Skin of body (tissue), 3 donors: ENCODE data around the gene AJM1. TPM values are rescaled to one million over a fixed set of nuclear protein-coding genes. Genes with fewer than 3 reads are reported as not detected.
"Not testable (repeated sequence)": the region's sequence is repeated elsewhere in the genome, so short reads cannot be mapped to it uniquely, and the experiment has no call there.

Experiments used
- DNase-seq: peaks from one replicate; lab custom pipeline; 2025; lab: John Stamatoyannopoulos, UW
- small RNA-seq: library from RNA; depleted of rRNA; stranded (forward); fragments of <200 nt; gene quantifications from one replicate; pipeline ENCODE3, GENCODE V24; 2014; ENCODE audit warnings: low replicate concordance
- total RNA-seq: library from RNA; depleted of rRNA; stranded (reverse); fragments of >200 nt; gene quantifications from one replicate; pipeline ENCODE4 v1.2.3, GENCODE V29; 2014

AJM1 gene
- total RNA-seq, 1 donor from 2014 or later: 0.79 TPM

- no peak for DNase-seq
Measured at GRCh38 chr9:136867480-136867879, 25.2 kb downstream of the AJM1 start.

DNA sequence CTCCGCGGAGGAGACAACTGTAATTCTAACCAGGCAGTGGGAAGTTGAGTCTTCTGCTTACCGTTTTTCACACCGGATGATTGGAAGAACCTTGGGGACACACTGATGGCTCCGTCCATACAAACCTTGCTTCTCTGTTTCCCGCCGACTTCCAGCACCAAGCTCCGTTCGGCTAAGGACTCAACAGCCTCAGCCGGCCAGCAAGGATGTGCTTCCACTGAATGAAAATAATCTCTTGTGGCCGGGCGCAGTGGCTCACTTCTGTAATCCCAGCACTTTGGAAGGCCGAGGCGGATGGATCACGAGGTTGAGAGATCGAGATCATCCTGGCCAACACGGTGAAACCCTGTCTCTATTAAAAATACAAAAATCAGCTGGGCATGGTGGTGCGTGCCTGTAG lies 25.6 kb downstream of the AJM1 start:
- no peak for DNase-seq

GRCh38 chr9:136868644-136869043 lies 26.4 kb downstream of the AJM1 start:
- DNase-seq: no peak

- not testable (repeated sequence) for DNase-seq
Measured at GRCh38 chr9:136869611-136870010, 27.3 kb downstream of the AJM1 start.

- no peak for DNase-seq
Measured at GRCh38 chr9:136875155-136875554, 32.9 kb downstream of the AJM1 start.

GRCh38 chr9:136876476-136876875 lies 34.2 kb downstream of the AJM1 start:
- no peak for DNase-seq

DNA sequence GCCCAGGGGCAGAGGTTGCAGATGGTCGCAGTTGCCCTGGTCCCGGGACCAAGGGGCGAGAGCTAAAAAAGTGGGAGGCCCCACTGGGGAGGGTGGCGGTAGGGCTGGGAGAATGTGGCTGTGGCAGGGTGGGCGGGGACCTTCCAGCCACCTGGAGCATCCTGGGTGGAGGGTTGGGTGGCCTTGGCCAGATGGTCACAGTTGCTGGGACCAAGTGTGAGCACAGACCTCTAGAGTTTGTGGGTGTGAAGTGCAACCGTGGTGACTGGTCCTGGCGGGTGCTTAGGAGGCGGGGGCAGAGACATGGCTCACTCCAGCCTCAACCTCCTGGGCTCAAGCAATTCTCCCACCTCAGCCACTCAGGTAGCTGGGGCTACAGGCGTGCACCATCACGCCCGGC lies 38.4 kb downstream of the AJM1 start:
- DNase-seq: no peak

GRCh38 chr9:136881691-136882108 lies 39.4 kb downstream of the AJM1 start:
- no peak for DNase-seq

DNA sequence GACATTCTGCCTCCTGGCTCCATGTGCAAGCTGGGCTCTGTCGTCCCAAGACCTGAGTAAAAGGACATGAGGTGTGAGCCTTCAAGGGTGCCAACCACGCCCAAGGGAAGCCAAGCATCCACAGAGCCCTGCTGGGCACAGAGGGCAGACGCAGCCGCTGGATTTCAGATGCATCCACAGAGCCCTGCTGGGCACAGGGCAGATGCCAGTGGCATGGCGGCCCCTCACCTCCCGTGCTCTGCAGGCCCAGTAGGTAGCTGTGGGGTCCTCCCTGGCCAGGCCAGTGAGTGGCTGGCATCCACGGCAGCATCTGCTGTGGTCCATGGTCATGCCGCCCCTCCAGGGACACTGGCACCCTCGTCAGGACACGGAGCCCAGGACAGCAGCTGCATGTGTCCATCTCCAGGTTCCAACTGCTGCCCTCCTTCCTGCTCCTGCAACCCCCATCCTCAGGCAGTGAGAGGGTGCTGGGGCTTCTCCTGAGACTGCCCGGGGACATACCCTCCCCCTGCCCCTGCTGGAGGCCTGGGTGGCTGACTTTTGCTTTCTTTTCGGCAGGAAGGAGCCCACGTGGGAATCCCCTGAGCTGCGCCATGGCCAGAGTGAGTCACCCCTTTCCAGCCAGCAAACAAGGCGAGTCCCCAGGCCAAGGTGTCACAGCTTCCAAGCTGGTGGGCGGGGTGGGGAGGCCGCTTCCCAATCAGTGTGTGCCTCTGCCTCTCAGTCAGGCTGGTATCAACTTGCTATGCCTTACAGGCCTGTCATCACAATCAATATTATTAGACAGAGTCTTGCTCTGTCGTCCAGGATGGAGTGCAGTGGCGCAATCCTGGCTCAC lies 40.0 kb downstream of the AJM1 start:
- DNase-seq: no peak

DNA sequence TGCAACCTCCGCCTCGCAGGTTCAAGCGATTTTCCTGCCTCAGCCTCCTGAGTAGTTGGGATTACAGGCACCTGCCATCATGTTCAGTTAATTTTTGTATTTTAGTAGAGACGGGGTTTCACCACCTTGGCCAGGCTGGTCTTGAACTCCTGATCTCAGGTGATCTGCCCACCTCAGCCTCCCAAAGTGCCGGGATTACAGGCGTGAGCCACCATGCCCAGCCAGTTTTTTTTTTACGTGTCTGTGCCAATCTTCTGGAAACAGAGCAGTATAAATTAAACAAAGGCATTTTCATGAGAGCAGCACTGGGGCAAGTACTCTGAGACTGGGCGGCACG lies 40.6 kb downstream of the AJM1 start:
- DNase-seq: not testable (repeated sequence)

DNA sequence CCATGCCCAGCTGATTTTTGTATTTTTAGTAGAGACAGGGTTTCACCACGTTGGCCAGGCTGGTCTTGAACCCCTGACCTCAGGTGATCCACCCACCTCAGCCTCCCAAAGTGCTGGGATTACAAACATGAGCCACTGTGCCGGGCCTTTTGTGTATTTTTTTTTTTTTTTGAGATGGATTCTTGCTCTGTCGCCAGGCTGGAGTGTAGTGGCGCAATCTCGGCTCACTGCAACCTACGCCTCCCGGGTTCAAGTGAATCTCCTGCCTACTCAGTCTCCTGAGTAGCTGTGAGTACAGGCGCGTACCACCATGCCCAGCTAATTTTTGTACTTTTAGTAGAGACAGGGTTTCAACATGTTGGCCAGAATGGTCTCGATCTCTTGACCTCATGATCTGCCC lies 41.4 kb downstream of the AJM1 start:
- not testable (repeated sequence) for DNase-seq

- DNase-seq: peak; percentile 96
Measured at GRCh38 chr9:136885950-136886578, 43.8 kb downstream of the AJM1 start, which contains the start of gene TRAF2. Gene TRAF2 (plus strand): TSS chr9:136886516. CDS start chr9:136898741, 12,225 bp downstream.

DNA sequence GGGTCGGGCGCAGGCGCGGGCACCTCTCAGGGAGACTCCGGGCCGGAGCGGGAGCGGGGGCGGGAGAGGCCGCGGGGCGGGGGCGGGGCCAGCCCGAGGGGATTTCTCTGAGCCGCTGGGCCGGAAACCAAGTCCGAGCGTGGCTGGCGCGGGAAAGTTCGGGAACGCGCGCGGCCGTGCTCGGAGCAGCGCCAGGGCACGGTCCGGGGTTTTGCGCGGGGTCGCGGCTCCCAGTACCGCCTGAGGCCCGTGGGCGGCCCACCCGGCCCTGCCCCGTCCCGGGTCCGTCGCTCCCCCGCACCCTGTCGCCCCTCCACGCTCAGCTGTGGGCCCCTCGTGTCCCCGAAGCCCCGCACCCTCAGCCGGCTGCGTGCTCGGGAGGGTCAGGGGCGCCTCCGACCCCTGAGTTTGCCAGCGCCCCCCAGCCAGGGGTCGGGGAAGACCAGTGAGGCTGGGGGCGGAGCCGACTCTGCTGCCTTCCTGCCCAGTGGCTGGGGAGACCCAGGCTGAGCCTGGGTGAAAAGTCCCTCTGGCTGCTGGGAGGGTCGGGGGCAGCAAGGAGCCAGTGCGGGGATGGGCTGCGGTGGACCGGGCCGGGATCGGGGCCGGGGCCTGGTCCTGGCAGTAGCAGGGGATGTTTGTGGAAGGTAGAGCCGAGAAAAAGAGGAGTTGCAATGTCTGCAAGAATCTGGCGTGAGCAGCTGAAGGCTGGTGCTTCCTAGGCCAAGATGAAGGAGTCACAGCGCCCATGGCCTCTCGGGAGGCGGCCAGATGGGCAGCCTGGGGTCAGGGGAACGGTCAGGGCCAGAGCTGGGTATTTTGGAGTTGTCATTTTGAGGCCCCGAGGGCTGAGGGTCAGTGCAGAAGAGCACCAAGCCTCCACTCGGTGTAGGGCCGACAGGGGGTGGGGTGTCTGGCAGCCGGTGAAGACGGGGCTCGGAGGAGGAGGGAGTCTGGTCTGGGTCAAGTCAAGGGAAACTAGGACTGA lies 44.6 kb downstream of the AJM1 start:
- DNase-seq: no peak

DNA sequence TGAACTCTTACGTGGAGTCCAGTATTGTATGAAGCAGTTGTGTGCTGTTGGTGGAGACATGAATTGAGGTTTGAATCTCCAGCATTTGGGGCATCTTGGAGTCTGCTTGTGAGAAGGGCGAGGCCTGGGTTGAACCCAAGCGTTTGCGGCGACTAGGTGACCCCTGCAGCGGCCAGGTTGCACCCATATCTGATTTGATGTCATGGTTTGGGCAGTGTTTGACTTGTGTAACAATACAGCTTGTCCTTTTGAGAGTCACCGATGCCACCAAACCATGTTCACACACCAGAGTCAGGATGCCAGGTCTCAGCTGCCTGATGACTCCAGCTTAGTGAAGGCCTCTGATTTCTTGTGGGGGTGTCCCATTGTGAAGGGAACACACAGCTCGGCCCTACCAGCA lies 46.2 kb downstream of the AJM1 start:
- DNase-seq: no peak

DNA sequence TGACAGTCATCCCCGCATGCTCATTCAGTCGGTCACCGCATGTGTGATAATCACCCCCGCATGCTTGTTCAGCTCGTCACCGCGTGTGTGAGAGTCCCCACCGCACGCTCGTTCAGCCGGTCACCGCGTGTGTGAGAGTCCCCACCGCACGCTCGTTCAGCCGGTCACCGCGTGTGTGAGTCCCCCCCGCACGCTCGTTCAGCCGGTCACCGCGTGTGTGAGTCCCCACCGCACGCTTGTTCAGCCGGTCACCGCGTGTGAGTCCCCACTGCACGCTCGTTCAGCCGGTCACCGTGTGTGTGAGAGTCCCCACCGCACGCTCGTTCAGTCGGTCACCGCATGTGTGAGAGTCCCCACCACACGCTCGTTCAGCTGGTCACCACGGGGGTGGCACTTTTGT lies 47.6 kb downstream of the AJM1 start:
- no peak for DNase-seq

GRCh38 chr9:136890661-136891060 lies 48.4 kb downstream of the AJM1 start:
- no peak for DNase-seq

Small RNAs within 50 kb of the gene (small RNA-seq; reads per million reads assigned to genes)
- gene AL355987.2 (not detected), gene MIR4292 (not detected), gene MIR4479 (not detected)

Other genes starting within 250 kb of the AJM1 start
- gene EGFL7, start 179.6 kb upstream of the AJM1 start, total RNA-seq: 29.0 TPM
- 45.4 TPM for gene AGPAT2, start 155.0 kb upstream of the AJM1 start, total RNA-seq
- gene DIPK1B, start 129.9 kb upstream of the AJM1 start, total RNA-seq: 7.0 TPM
- not detected for gene LCN10, start 99.5 kb upstream of the AJM1 start, total RNA-seq
- not detected for gene LCN6, start 94.0 kb upstream of the AJM1 start, total RNA-seq
- 0.20 TPM for gene LCN8, start 84.2 kb upstream of the AJM1 start, total RNA-seq
- gene LCN15, start 78.0 kb upstream of the AJM1 start, total RNA-seq: not detected
- gene TMEM141, start 51.1 kb upstream of the AJM1 start, total RNA-seq: 31.9 TPM
- 0.59 TPM for gene CCDC183, start 46.1 kb upstream of the AJM1 start, total RNA-seq
- gene RABL6, start 34.5 kb upstream of the AJM1 start, total RNA-seq: 28.0 TPM
- 70.4 TPM for gene PHPT1, start 6.9 kb downstream of the AJM1 start, total RNA-seq
- gene MAMDC4, start 9.9 kb downstream of the AJM1 start, total RNA-seq: 2.5 TPM
- gene EDF1, start 23.8 kb downstream of the AJM1 start, total RNA-seq: 165 TPM
- gene TRAF2, start 44.0 kb downstream of the AJM1 start, total RNA-seq: 7.8 TPM
- 38.8 TPM for gene FBXW5, start 102.3 kb downstream of the AJM1 start, total RNA-seq
- not detected for gene C8G, start 102.8 kb downstream of the AJM1 start, total RNA-seq
- not detected for gene LCN12, start 109.8 kb downstream of the AJM1 start, total RNA-seq
- 15.3 TPM for gene PTGDS, start 135.0 kb downstream of the AJM1 start, total RNA-seq
- gene LCNL1, start 140.5 kb downstream of the AJM1 start, total RNA-seq: 0.20 TPM
- gene PAXX, start 149.9 kb downstream of the AJM1 start, total RNA-seq: 13.0 TPM
- gene CLIC3, start 154.1 kb downstream of the AJM1 start, total RNA-seq: 12.7 TPM
- gene ABCA2, start 185.8 kb downstream of the AJM1 start, total RNA-seq: 13.6 TPM
- gene FUT7, start 189.6 kb downstream of the AJM1 start, total RNA-seq: 0.39 TPM
- gene NPDC1, start 203.7 kb downstream of the AJM1 start, total RNA-seq: 15.4 TPM
- gene ENTPD2, start 211.6 kb downstream of the AJM1 start, total RNA-seq: 8.0 TPM
- 5.8 TPM for gene SAPCD2, start 228.1 kb downstream of the AJM1 start, total RNA-seq
- 5.4 TPM for gene UAP1L1, start 235.0 kb downstream of the AJM1 start, total RNA-seq
- gene MAN1B1, start 244.5 kb downstream of the AJM1 start, total RNA-seq: 39.5 TPM